CD8-positive, alpha-beta memory T cell (primary cell): ENCODE measurements around the gene FGG. TPM values are rescaled to one million over a fixed set of nuclear protein-coding genes. Genes with fewer than 3 reads are reported as not detected.

ENCODE experiments used
- CTCF ChIA-PET: fragments of 350-600 bp; sonication (Branson Sonifier 250); formaldehyde crosslinking; loops from one replicate; lab custom pipeline; 2021; ENCODE audit warnings: antibody characterized with exemption; lab: Charles Lee
- POLR2A ChIA-PET: fragments of 350-600 bp; sonication (Branson Sonifier 250); formaldehyde crosslinking; loops from one replicate; lab custom pipeline; 2021; ENCODE audit warnings: antibody characterized with exemption; lab: Charles Lee
- DNase-seq, 5 donors: peaks; one replicate each; pipeline versions ENCODE4 v3.0.0 to v3.0.0-alpha.2; 2020 to 2022; ENCODE audit warnings: mixed read lengths in 1 of 5
- H3K27ac ChIP-seq: one replicate; pipeline ENCODE4 v1.7.0; 2013; ENCODE audit warnings: low read depth, mild to moderate bottlenecking, low read length, moderate library complexity
- H3K27me3 ChIP-seq: 2 replicates; pipeline ENCODE4 v1.7.0; 2013; ENCODE audit warnings: low read length, mild to moderate bottlenecking; ENCODE audit not compliant: insufficient read depth, poor library complexity, severe bottlenecking
- H3K36me3 ChIP-seq: 2 replicates; pipeline ENCODE4 v1.7.0; 2013; ENCODE audit warnings: mild to moderate bottlenecking, low read length, moderate library complexity; ENCODE audit not compliant: insufficient read depth
- H3K4me1 ChIP-seq: 2 replicates; pipeline ENCODE4 v1.7.0; 2013; ENCODE audit warnings: mild to moderate bottlenecking, low read length, moderate library complexity; ENCODE audit not compliant: insufficient read depth
- H3K4me3 ChIP-seq: 2 replicates; pipeline ENCODE4 v1.7.0; 2013; ENCODE audit warnings: mild to moderate bottlenecking, low read length
- H3K9me3 ChIP-seq: 2 replicates; pipeline ENCODE4 v1.7.0; 2013; ENCODE audit warnings: mild to moderate bottlenecking, low read length
- H3K27ac Mint-ChIP-seq, 8 donors: one replicate each; pipeline ENCODE4 v1.8.0; 2020 to 2021; ENCODE audit warnings: mixed read lengths in 8 of 8, mild to moderate bottlenecking in 6 of 8, inconsistent platforms in 3 of 8, moderate library complexity in 3 of 8
- H3K27me3 Mint-ChIP-seq, 2 donors: one replicate each; pipeline ENCODE4 v1.8.0; 2020 to 2021; ENCODE audit warnings: mixed read lengths in 2 of 2, mild to moderate bottlenecking in 1 of 2, moderate library complexity in 1 of 2
- H3K36me3 Mint-ChIP-seq, 3 donors: one replicate each; pipeline ENCODE4 v1.8.0; 2020 to 2021; ENCODE audit warnings: mixed read lengths in 3 of 3, inconsistent platforms in 1 of 3, mild to moderate bottlenecking in 1 of 3
- H3K4me1 Mint-ChIP-seq, 3 donors: one replicate each; pipeline ENCODE4 v1.8.0; 2020 to 2021; ENCODE audit warnings: mixed read lengths in 3 of 3, inconsistent platforms in 1 of 3, mild to moderate bottlenecking in 1 of 3
- H3K4me3 Mint-ChIP-seq, 7 donors: one replicate each; pipeline ENCODE4 v1.8.0; 2020 to 2021; ENCODE audit warnings: mixed read lengths in 7 of 7, mild to moderate bottlenecking in 6 of 7, moderate library complexity in 4 of 7, inconsistent platforms in 2 of 7
- H3K9me3 Mint-ChIP-seq, 5 donors: one replicate each; pipeline ENCODE4 v1.8.0; 2020 to 2022; ENCODE audit warnings: mixed read lengths in 5 of 5, mild to moderate bottlenecking in 3 of 5, moderate library complexity in 2 of 5, inconsistent platforms in 1 of 5
- polyA plus RNA-seq: library from polyadenylated mRNA; unstranded; fragments of 300-500 nt; fragmentation: Illumina TruSeq; gene quantifications from one replicate; pipeline ENCODE4 v1.2.3, GENCODE V29; 2021
- total RNA-seq, 2 experiments: library from RNA; stranded (reverse); gene quantifications; one replicate each; pipeline ENCODE4 v1.2.3, GENCODE V29; 2021

Gene FGG
- total and polyA plus RNA-seq, 3 experiments from 2014 or later = not detected

GRCh38 chr4:154631828-154632227 is 19.4 kb upstream of the FGG start:
- H3K36me3 Mint-ChIP-seq = no peaks in the 10 kb centered on the region
- no peaks in the 10 kb centered on the region for H3K4me1 Mint-ChIP-seq
- no peak overlapping the region for H3K27ac Mint-ChIP-seq
- Histone ChIP-seq H3K27me3 (no peaks in the 10 kb centered on the region), H3K4me1 (no peaks in the 10 kb centered on the region), H3K4me3 (no peak overlapping the region), H3K27ac (no peak overlapping the region), H3K36me3 (no peaks in the 10 kb centered on the region), H3K9me3 (no peaks in the 10 kb centered on the region)
- H3K9me3 Mint-ChIP-seq = peaks cover 0 to 2% (median 0%) of the 10 kb centered on the region in 5 donors
- no peak for DNase-seq
- ChIA-PET POLR2A (no interaction called here), CTCF (interaction anchor here (1.0 kb wide), 1 partner anchor 9 kb away, joined by 3 read pairs; no protein-coding TSS in a partner anchor)
- no peak overlapping the region for H3K4me3 Mint-ChIP-seq
- H3K27me3 Mint-ChIP-seq = peaks cover 7 to 34% of the 10 kb centered on the region in 2 donors

- Mint-ChIP-seq H3K4me1 (peaks cover 0 to 4% (median 3%) of the 10 kb centered on the region in 3 donors), H3K27me3 (peaks cover 9 to 41% of the 10 kb centered on the region in 2 donors), H3K27ac (no peak overlapping the region), H3K9me3 (no peaks in the 10 kb centered on the region), H3K4me3 (no peak overlapping the region), H3K36me3 (no peaks in the 10 kb centered on the region)
- CTCF ChIA-PET = no interaction called here
- Histone ChIP-seq H3K4me3 (no peak overlapping the region), H3K36me3 (no peaks in the 10 kb centered on the region), H3K27ac (no peak overlapping the region), H3K27me3 (no peaks in the 10 kb centered on the region), H3K9me3 (no peaks in the 10 kb centered on the region), H3K4me1 (no peaks in the 10 kb centered on the region)
- no peak for DNase-seq
- POLR2A ChIA-PET = no interaction called here
Observed at GRCh38 chr4:154630324-154630723, 17.9 kb upstream of the FGG start.

DNA sequence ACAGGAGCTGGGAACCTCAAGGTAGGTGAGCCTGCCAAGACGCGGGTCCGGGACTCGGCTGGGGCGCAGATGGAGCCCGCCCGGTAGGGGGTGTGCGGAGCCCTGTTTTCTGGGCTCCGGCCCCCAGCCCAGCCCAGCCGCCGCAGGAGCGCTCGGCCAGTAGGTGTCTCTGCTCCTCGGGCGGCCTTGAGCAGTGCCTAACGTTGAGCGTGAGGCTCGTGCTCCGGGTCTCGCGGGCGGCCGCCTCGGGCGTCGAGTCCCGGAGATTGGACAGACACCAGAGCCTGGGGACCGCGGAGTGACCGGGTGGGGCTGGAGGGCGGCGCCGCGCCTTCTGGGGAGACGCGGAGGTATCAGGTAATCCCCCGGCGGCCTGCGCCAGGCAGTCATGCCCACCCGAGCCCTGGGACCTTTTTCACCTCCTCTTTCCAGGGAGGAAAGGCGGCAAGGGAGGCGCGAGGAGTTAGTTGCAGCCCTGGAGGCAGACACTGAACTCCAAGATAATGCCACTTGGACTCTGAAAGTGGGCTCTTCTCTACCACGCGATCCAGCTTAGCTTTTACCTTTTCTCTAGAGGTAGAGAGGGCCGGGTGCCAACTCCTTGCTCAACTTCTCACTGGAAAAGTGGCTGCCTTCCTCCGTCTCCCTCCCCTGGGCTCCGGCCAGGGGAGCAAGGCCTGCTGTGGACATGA is 14.5 kb upstream of the FGG start:
- CTCF ChIA-PET = no interaction called here
- H3K27me3 Mint-ChIP-seq = peaks cover 7 to 33% of the 10 kb centered on the region in 2 donors
- no peaks in the 10 kb centered on the region for H3K36me3 Mint-ChIP-seq
- POLR2A ChIA-PET = no interaction called here
- no peak overlapping the region for H3K27ac Mint-ChIP-seq
- no peaks in the 10 kb centered on the region for H3K9me3 Mint-ChIP-seq
- peaks cover 0 to 4% (median 3%) of the 10 kb centered on the region in 3 donors for H3K4me1 Mint-ChIP-seq
- Histone ChIP-seq H3K4me1 (no peaks in the 10 kb centered on the region), H3K4me3 (no peak overlapping the region), H3K9me3 (no peaks in the 10 kb centered on the region), H3K27me3 (no peaks in the 10 kb centered on the region), H3K27ac (no peak overlapping the region), H3K36me3 (no peaks in the 10 kb centered on the region)
- peak overlapping the region in 1 of 7 donors; percentile 24 for H3K4me3 Mint-ChIP-seq
- peak in 3 of 5 donors; percentile 2 to 48 (median 18) for DNase-seq

DNA sequence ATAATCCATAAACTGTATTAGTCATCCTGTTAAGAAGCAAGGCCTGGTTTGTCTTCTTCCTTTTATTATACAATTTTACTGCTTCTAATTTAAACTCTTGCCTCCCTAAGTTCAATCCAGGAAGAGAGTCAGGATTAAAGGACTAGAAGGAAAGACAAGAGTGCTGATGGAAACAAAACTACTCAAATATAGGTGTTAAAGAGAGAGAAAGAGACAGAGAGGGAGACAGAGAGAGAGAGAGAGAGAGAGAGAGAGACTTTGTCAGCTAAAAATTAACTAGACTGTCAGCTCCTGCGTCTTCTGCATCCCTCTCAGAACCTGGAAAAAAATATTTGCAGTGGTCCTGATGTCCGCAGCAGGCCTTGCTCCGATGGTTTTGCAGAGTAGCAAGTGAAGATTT is 13.5 kb upstream of the FGG start:
- Mint-ChIP-seq H3K4me1 (peaks cover 0 to 4% (median 3%) of the 10 kb centered on the region in 3 donors), H3K36me3 (no peaks in the 10 kb centered on the region), H3K4me3 (peak overlapping the region in 3 of 7 donors; percentile 8 to 54 (median 35)), H3K27ac (no peak overlapping the region), H3K27me3 (peaks cover 6 to 23% of the 10 kb centered on the region in 2 donors), H3K9me3 (no peaks in the 10 kb centered on the region)
- no peaks in the 10 kb centered on the region for H3K4me1 ChIP-seq
- DNase-seq = no peak
- H3K9me3 ChIP-seq = no peaks in the 10 kb centered on the region
- CTCF ChIA-PET = interaction anchor here (0.8 to 3.6 kb wide), 2 partner anchors 11 to 33 kb away, joined by 3 to 7 read pairs; no protein-coding TSS in a partner anchor
- H3K27me3 ChIP-seq = no peaks in the 10 kb centered on the region
- H3K36me3 ChIP-seq = no peaks in the 10 kb centered on the region
- no peak overlapping the region for H3K27ac ChIP-seq
- H3K4me3 ChIP-seq = no peak overlapping the region
- POLR2A ChIA-PET = no interaction called here

GRCh38 chr4:154623995-154624394 is 11.5 kb upstream of the FGG start:
- Mint-ChIP-seq H3K9me3 (no peaks in the 10 kb centered on the region), H3K27ac (no peak overlapping the region), H3K4me1 (peaks cover 0 to 4% (median 3%) of the 10 kb centered on the region in 3 donors), H3K36me3 (no peaks in the 10 kb centered on the region), H3K27me3 (peaks cover 3 to 15% of the 10 kb centered on the region in 2 donors), H3K4me3 (no peak overlapping the region)
- Histone ChIP-seq H3K27ac (no peak overlapping the region), H3K27me3 (no peaks in the 10 kb centered on the region), H3K9me3 (no peaks in the 10 kb centered on the region), H3K4me1 (no peaks in the 10 kb centered on the region), H3K4me3 (no peak overlapping the region), H3K36me3 (no peaks in the 10 kb centered on the region)
- DNase-seq = no peak
- CTCF ChIA-PET = interaction anchor here (1.5 to 3.6 kb wide), 2 partner anchors 13 to 14 kb away, joined by 3 to 7 read pairs; no protein-coding TSS in a partner anchor
- POLR2A ChIA-PET = no interaction called here

- POLR2A ChIA-PET = no interaction called here
- Histone ChIP-seq H3K4me1 (no peaks in the 10 kb centered on the region), H3K4me3 (no peak overlapping the region), H3K36me3 (no peaks in the 10 kb centered on the region), H3K9me3 (no peaks in the 10 kb centered on the region), H3K27me3 (no peaks in the 10 kb centered on the region), H3K27ac (no peak overlapping the region)
- DNase-seq = no peak
- peaks cover 3 to 15% of the 10 kb centered on the region in 2 donors for H3K27me3 Mint-ChIP-seq
- no peak overlapping the region for H3K27ac Mint-ChIP-seq
- no peaks in the 10 kb centered on the region for H3K9me3 Mint-ChIP-seq
- CTCF ChIA-PET = interaction anchor here (0.7 to 3.6 kb wide), 5 partner anchors 9 to 75 kb away, joined by 3 to 11 read pairs (median 5); partner anchors contain the start of gene PLRG1
- no peak overlapping the region for H3K4me3 Mint-ChIP-seq
- H3K4me1 Mint-ChIP-seq = peaks cover 0 to 4% (median 3%) of the 10 kb centered on the region in 3 donors
- no peaks in the 10 kb centered on the region for H3K36me3 Mint-ChIP-seq
Observed at GRCh38 chr4:154623436-154623835, 11.0 kb upstream of the FGG start.

DNA sequence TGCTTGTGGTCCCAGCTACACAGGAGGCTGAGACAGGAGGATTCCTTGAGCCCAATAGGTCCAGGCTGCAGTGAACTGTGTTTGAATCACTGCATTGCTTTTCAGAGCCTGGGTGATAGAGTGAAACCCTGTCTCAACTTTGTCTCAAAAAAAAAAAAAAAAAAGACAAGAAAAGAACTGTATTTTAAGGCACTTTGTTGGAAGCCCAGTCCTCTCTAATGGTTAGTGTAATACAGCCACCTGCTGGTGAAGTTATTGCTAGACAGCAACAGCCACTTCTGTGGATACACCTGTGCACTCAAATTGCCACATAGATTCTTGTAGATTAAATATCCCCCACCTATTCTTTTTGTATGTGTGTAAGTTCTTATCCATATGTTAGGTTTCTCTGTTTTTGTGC is 10.1 kb upstream of the FGG start:
- peaks cover 0 to 4% (median 3%) of the 10 kb centered on the region in 3 donors for H3K4me1 Mint-ChIP-seq
- no peaks in the 10 kb centered on the region for H3K9me3 ChIP-seq
- POLR2A ChIA-PET = no interaction called here
- no peak overlapping the region for H3K27ac ChIP-seq
- no peak overlapping the region for H3K4me3 ChIP-seq
- H3K27me3 Mint-ChIP-seq = peaks cover 3 to 15% of the 10 kb centered on the region in 2 donors
- no peaks in the 10 kb centered on the region for H3K9me3 Mint-ChIP-seq
- no peak overlapping the region for H3K4me3 Mint-ChIP-seq
- no peaks in the 10 kb centered on the region for H3K36me3 Mint-ChIP-seq
- no peaks in the 10 kb centered on the region for H3K36me3 ChIP-seq
- no peak overlapping the region for H3K27ac Mint-ChIP-seq
- H3K4me1 ChIP-seq = no peaks in the 10 kb centered on the region
- CTCF ChIA-PET = interaction anchor here (0.7 to 3.6 kb wide), 6 partner anchors 10 to 74 kb away, joined by 3 to 11 read pairs (median 5); no protein-coding TSS in a partner anchor
- no peaks in the 10 kb centered on the region for H3K27me3 ChIP-seq
- DNase-seq = peak in 2 of 5 donors; percentile 5 to 33

DNA sequence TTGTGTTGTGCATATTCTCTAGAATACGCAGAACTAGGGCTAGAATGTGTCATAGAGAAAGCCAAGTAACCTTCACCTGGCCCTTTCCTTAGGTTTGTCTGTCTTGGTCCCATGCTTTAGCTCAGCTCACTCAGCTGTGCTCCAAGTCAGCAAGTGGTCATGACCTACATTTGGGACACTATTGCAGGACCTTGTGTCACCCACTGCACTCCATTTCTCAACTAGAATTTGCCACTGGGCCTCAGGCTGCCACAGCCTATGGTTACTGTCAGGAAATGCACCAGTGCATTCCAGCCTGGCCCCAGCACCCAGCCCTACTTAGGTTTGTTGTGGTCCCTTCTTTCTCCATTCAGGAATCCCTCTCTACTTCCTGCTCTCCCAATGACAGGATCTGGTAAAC is 7.7 kb upstream of the FGG start:
- Histone ChIP-seq H3K4me1 (no peaks in the 10 kb centered on the region), H3K36me3 (no peaks in the 10 kb centered on the region), H3K4me3 (no peak overlapping the region), H3K9me3 (no peaks in the 10 kb centered on the region), H3K27ac (no peak overlapping the region), H3K27me3 (no peaks in the 10 kb centered on the region)
- Mint-ChIP-seq H3K4me3 (no peak overlapping the region), H3K36me3 (no peaks in the 10 kb centered on the region), H3K4me1 (peaks cover 0 to 3% (median 2%) of the 10 kb centered on the region in 3 donors), H3K27ac (peak overlapping the region in 1 of 8 donors; percentile 58), H3K27me3 (peaks cover 2 to 6% of the 10 kb centered on the region in 2 donors), H3K9me3 (no peaks in the 10 kb centered on the region)
- ChIA-PET POLR2A (no interaction called here), CTCF (no interaction called here)
- DNase-seq = no peak
